ENCODE data around the gene TMEM39B. TPM values are rescaled to one million over a fixed set of nuclear protein-coding genes. Genes with fewer than 3 reads are reported as not detected.
A peak's percentile ranks its signal among the peaks of the same experiment; 100 is the strongest.

The TMEM39B gene
- total RNA-seq = 1 to 10 TPM; 5.1 to 8.7 (median 6.1) TPM
- polyA plus RNA-seq = 10 to 100 TPM in 1 of 2 donors, 1 to 10 TPM in 1; 6.3 to 11.8 TPM

DNA sequence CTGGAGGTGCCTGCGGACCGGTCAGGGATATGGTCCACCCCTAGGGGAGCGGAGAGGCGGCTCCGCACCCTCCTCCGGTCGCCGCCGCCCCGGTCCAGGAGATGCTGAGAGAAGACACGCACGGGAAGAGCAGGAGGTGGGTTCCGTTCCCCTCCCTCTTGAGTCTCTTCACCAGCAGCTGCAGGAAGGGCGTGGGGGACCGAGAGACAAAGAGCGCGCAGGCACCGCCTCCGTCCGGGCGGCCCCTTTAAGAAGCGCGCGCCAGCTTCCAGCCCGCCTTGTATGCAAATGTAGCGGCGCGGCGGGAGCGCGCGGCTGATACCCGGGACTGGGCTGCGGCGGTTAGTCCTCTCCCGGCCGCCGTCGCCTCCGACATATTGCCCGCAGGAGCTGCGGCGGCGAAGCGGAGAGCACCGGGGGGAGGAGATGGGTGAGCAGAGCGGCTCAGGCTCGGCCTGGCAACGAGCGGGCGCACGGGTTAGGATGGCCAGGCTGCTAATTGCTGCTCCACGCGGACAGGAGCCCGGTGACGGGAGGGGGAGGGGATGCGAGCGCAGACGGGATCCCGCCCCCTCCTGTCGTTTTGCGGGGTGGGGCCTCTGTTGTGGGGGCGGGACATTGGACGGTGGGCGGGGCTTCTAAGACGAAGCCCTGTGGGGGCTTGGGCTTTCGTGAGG lies at the start of gene TMEM39B:
Gene TMEM39B, plus strand, starts transcription at position 318 of the 677 bp plus-strand sequence. Its CDS starts 109 bp downstream, at position 427.
- FAIRE-seq = no peak
- peak; percentile 94 to 97 (median 96) for ATAC-seq
- WGBS, 2 donors = 0 to 1% methylated on average over 51 to 67 of the region's 67 CpGs

DNA sequence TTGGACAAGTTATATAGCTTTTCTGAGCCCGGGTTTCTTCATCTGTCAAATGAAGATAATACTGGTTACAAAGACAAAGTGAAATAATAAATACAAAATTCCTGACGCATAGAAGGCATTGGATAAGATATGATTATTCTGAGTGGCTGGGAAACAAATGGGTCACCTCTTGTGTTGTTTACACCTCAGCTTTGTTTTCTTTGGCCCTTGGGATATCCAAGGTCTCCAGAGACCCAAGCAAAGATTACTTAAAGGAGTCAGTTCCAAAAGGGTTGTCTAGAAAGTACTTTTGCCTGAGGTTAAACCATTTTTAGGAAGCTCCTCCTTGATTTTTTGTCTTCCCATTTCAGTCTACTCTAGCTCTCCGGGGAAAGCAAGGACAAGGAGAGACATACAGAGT lies 49.4 kb upstream of the TMEM39B start:
- FAIRE-seq (no peak), ATAC-seq (peak in 3 of 4 donors; percentile 28 to 44 (median 35)), DNase-seq (no peak)
- no peaks in the 10 kb centered on the region for H3K36me3 ChIP-seq
- intact Hi-C loops (cut with DNase I) = no loop called here
- no peak overlapping the region for H3K4me3 ChIP-seq
- WGBS, 2 donors = 25 to 30% methylated on average over 3 of the region's 3 CpGs
- H3K9me3 ChIP-seq = no peaks in the 10 kb centered on the region
- H3K27me3 ChIP-seq = no peaks in the 10 kb centered on the region
- TF ChIP-seq, protein P1, sequence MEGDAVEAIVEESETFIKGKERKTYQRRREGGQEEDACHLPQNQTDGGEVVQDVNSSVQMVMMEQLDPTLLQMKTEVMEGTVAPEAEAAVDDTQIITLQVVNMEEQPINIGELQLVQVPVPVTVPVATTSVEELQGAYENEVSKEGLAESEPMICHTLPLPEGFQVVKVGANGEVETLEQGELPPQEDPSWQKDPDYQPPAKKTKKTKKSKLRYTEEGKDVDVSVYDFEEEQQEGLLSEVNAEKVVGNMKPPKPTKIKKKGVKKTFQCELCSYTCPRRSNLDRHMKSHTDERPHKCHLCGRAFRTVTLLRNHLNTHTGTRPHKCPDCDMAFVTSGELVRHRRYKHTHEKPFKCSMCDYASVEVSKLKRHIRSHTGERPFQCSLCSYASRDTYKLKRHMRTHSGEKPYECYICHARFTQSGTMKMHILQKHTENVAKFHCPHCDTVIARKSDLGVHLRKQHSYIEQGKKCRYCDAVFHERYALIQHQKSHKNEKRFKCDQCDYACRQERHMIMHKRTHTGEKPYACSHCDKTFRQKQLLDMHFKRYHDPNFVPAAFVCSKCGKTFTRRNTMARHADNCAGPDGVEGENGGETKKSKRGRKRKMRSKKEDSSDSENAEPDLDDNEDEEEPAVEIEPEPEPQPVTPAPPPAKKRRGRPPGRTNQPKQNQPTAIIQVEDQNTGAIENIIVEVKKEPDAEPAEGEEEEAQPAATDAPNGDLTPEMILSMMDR (IDR thresholded peaks at IDR 0.05) = no peak
- H3K4me1 ChIP-seq = peaks cover 0 to 33% (median 22%) of the 10 kb centered on the region in 3 donors
- peak overlapping the region in 3 of 4 donors; percentile 3 to 33 (median 23) for H3K27ac ChIP-seq

More for the DNA sequence above, at the start of gene TMEM39B:
- Histone ChIP-seq H3K4me1 (peaks cover 0 to 10% (median 0%) of the 10 kb centered on the region in 3 donors), H3K9me3 (no peaks in the 10 kb centered on the region), H3K36me3 (peaks cover 0 to 5% (median 0%) of the 10 kb centered on the region in 3 donors), H3K27ac (peak within 1 kb of the TSS; percentile 29 to 91 (median 68)), H3K27me3 (no peaks in the 10 kb centered on the region), H3K4me3 (peak within 1 kb of the TSS; percentile 67 to 85 (median 80))
- peak; percentile 89 to 98 (median 92) for DNase-seq
- TF ChIP-seq, protein P1 (IDR thresholded peaks at IDR 0.05) = no peak
- intact Hi-C loops (cut with DNase I) = no loop called here

DNA sequence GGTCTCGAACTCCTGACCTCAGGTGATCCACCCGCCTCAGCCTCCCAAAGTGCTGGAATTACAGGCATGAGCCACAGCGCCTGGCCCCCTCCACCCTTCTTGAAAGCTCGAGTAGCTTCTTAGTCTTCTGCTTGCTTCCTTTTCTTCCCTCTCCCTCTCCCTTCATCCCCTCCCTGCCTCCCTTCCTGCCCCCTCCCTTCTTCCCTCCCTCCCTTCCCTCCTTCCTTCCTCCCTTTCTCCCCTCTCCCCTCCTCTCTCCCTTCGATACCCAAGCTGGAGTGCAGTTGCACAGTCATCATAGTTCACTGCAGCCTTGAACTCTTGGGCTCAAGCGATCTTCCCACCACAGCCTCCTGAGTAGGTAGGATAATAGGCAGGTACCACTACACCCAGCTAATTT lies 47.2 kb upstream of the TMEM39B start:
- H3K27me3 ChIP-seq = no peaks in the 10 kb centered on the region
- ATAC-seq (no peak), DNase-seq (no peak), FAIRE-seq (no peak)
- TF ChIP-seq, protein P1 (IDR thresholded peaks at IDR 0.05) = no peak
- WGBS, 2 donors = 90 to 92% methylated on average over 6 of the region's 6 CpGs
- H3K4me3 ChIP-seq = no peak overlapping the region
- peaks cover 0 to 25% (median 12%) of the 10 kb centered on the region in 3 donors for H3K4me1 ChIP-seq
- H3K9me3 ChIP-seq = no peaks in the 10 kb centered on the region
- intact Hi-C loops (cut with DNase I) = no loop called here
- H3K27ac ChIP-seq = no peak overlapping the region
- H3K36me3 ChIP-seq = no peaks in the 10 kb centered on the region

- intact Hi-C loops (cut with DNase I) = no loop called here
- 89 to 91% methylated on average over 3 of the region's 3 CpGs for WGBS, 2 donors
- Histone ChIP-seq H3K4me1 (no peaks in the 10 kb centered on the region), H3K36me3 (peaks cover 0 to 10% (median 0%) of the 10 kb centered on the region in 3 donors), H3K27me3 (no peaks in the 10 kb centered on the region), H3K4me3 (no peak overlapping the region), H3K9me3 (no peaks in the 10 kb centered on the region), H3K27ac (no peak overlapping the region)
- DNase-seq (no peak), ATAC-seq (no peak), FAIRE-seq (no peak)
- TF ChIP-seq, protein P1 (IDR thresholded peaks at IDR 0.05) = no peak
Observed at GRCh38 chr1:32028746-32029145, 44.0 kb upstream of the TMEM39B start.
